Measurements from ENCODE around the gene TMBIM6. TPM values are rescaled to one million over a fixed set of nuclear protein-coding genes. Genes with fewer than 3 reads are reported as not detected.

TMBIM6 gene, protein sequence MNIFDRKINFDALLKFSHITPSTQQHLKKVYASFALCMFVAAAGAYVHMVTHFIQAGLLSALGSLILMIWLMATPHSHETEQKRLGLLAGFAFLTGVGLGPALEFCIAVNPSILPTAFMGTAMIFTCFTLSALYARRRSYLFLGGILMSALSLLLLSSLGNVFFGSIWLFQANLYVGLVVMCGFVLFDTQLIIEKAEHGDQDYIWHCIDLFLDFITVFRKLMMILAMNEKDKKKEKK
- 385 and 401 TPM in 2 replicates for total RNA-seq (2014; rRNA removed; shearing (Covaris generic))

DNA sequence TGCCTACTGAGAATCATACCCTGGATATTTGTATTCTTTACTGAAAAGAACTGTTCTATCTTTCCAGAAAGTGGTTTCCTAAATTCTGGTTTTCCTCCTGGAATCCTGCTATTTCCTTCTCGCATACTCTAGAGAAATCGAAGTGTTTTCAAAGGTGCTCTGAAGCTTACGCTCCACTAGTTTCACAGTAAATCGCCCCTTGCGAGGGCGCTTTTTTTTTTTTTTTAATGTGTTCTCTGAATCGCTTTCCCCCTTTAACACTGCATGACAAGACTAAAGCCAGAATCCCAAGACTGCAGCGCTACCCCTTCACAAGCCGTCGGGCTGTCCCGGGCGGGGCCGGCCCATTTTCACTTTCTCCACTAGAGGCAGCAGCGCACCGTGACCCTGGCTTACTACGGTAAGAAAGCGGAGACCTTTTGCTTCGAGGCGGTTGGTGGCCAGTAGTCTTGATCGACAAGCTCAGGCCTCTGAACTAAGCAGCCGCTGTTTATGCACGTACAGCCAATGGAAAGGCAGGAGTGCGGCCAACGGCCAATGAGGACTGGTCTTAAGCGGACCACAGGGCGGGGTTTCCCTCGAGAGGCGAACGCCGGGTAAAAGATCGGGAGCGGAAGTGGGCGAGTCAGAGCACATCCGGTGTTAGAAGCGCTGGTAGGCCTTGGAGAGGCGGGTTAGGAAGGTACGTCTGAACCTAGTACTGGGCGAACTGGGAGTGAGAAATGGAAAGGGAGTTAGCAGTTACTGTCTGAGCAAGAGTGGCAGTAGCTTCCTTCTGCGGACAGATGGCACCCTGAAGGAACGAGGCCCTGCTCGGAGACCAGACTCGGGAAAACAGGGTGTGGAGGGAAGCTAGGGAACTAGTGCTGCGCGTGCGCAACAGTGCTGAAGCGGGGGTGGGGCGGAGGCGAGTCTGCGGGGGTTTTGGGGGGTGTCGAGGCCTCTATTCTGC, at the start of gene TMBIM6:
Gene TMBIM6 (plus strand): TSS at position 628 of the 952 bp plus-strand sequence. CDS start 10,937 bp downstream, outside the sequence.
- peak; percentile 92 for DNase-seq
- H3K4me3 ChIP-seq (ENCODE audit: insufficient read depth, low read depth, low read length): peak within 1 kb of the TSS; percentile 60
- H3K36me3 ChIP-seq (replicated peaks; ENCODE audit: control insufficient read depth, insufficient read depth, low read length): no peaks in the 10 kb centered on the region; the same call in 1 of the 2 replicates
- no peaks in the 10 kb centered on the region for H3K27me3 ChIP-seq (ENCODE audit: control insufficient read depth, insufficient read depth, low read length)

- no peak overlapping the region for H3K4me3 ChIP-seq (ENCODE audit: insufficient read depth, low read depth, low read length)
- no peaks in the 10 kb centered on the region for H3K27me3 ChIP-seq (ENCODE audit: control insufficient read depth, insufficient read depth, low read length)
- no peaks in the 10 kb centered on the region for H3K36me3 ChIP-seq (replicated peaks; ENCODE audit: control insufficient read depth, insufficient read depth, low read length)
- no peak for DNase-seq
Observed at GRCh38 chr12:49692851-49693250, 48.5 kb upstream of the TMBIM6 start.

GRCh38 chr12:49693931-49694444, 47.4 kb upstream of the TMBIM6 start:
- no peaks in the 10 kb centered on the region for H3K27me3 ChIP-seq (ENCODE audit: control insufficient read depth, insufficient read depth, low read length)
- no peak overlapping the region for H3K4me3 ChIP-seq (ENCODE audit: insufficient read depth, low read depth, low read length)
- H3K36me3 ChIP-seq (replicated peaks; ENCODE audit: control insufficient read depth, insufficient read depth, low read length): no peaks in the 10 kb centered on the region
- no peak for DNase-seq

DNA sequence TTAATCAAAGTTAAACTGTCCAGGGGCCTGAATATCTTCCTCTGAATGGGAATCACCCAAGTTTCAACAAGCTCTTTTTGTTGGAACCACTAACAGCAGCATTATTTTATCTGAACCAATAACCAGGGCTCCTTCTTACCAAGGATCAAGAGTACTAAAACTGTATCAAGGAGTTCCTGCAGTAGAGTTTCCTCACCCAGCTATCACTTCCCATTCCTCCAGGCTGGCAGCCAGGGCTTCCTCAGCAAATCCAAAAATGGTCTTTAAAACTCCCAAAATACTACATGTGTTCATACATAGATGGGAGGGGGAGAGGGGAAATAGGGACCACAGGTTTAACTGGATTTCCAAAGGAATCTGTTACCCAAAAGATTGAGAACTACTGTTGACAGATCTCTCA, 44.6 kb upstream of the TMBIM6 start:
- H3K27me3 ChIP-seq (ENCODE audit: control insufficient read depth, insufficient read depth, low read length): no peaks in the 10 kb centered on the region
- no peak overlapping the region for H3K4me3 ChIP-seq (ENCODE audit: insufficient read depth, low read depth, low read length)
- DNase-seq: no peak
- no peaks in the 10 kb centered on the region for H3K36me3 ChIP-seq (replicated peaks; ENCODE audit: control insufficient read depth, insufficient read depth, low read length)

- no peaks in the 10 kb centered on the region for H3K27me3 ChIP-seq (ENCODE audit: control insufficient read depth, insufficient read depth, low read length)
- no peak for DNase-seq
- H3K4me3 ChIP-seq (ENCODE audit: insufficient read depth, low read depth, low read length): no peak overlapping the region
- no peaks in the 10 kb centered on the region for H3K36me3 ChIP-seq (replicated peaks; ENCODE audit: control insufficient read depth, insufficient read depth, low read length)
Observed at GRCh38 chr12:49697808-49698207, 43.5 kb upstream of the TMBIM6 start.

DNA sequence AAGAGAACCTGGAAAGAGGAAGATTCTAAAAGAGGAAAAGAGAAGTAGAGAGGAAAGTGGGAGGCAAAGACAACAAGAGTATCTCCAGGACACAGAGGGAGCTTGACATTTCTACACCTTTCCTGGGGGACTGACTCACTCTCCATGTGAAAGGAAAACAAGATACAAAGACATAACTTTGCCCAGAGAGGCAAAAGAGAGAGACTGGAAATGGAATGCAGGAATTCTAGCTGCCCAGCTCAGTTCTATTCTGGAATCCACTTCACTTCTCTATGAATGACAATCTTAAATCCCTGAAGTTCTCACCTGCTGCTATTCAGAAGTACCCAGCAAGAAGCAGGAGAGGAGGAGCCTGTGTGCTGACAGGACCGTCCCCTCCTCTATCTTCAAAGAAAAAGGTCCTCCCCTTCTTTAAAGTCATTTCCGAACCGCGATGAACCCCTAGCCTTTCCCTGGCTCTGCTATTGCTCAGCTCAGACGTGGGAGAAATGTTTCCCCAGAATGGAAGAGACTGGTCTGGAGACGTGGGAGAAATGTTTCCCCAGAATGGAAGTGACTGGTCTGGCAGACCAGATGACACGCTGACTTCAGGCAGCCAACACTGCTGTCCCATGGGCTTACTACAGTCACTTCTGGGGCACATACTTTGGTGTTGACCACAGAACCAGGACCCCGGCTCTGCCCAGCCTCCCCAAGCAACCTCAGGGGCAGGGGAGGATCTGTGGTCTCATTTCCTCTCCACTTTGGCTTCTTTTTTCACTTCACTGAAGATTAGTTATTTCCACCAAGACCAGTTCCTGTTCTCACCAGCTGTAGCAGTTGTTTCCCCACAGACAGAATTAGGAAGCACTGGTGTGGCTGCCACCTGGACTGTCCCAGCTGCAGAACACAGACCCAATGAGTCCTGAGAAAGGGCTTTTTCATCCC, 42.5 kb upstream of the TMBIM6 start:
- Histone ChIP-seq H3K4me3 (ENCODE audit: insufficient read depth, low read depth, low read length) (0 out of 2 replicates have a peak overlapping the region, but pooled peaks have one; percentile 6), H3K36me3 (replicated peaks; ENCODE audit: control insufficient read depth, insufficient read depth, low read length) (no peaks in the 10 kb centered on the region), H3K27me3 (ENCODE audit: control insufficient read depth, insufficient read depth, low read length) (no peaks in the 10 kb centered on the region)
- DNase-seq: peak; percentile 65

- no peaks in the 10 kb centered on the region for H3K36me3 ChIP-seq (replicated peaks; ENCODE audit: control insufficient read depth, insufficient read depth, low read length)
- H3K27me3 ChIP-seq (ENCODE audit: control insufficient read depth, insufficient read depth, low read length): no peaks in the 10 kb centered on the region
- no peak overlapping the region for H3K4me3 ChIP-seq (ENCODE audit: insufficient read depth, low read depth, low read length)
- DNase-seq: no peak
Observed at GRCh38 chr12:49702009-49702408, 39.3 kb upstream of the TMBIM6 start.

DNA sequence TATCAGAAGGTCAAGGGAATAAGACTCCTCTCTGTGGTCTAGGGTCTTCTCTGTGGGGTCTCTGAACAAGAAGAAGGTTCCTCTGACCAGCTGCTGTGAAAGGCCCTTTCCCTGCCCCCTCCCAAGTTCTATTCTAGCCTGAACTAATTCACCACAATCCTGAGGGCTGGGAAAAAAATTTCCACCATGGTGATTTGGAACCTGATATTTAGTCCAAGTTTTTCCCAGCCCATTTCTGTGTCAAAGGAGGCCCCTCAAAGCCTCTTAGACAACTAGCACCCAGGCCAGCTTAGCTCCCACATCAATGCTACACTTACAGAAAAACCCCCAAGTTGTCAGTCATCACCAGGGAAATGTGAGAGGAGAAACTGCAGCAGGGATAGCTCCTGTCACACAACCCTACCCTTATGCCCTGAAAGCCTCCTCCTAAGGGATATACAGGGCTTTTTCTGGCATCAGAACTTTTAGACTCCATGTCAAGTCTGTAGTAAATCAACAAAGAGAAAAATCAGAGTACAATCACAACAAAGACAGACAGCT, 38.6 kb upstream of the TMBIM6 start:
- peaks cover 1% of the 10 kb centered on the region; the same call in 1 of the 2 replicates for H3K27me3 ChIP-seq (ENCODE audit: control insufficient read depth, insufficient read depth, low read length)
- H3K36me3 ChIP-seq (replicated peaks; ENCODE audit: control insufficient read depth, insufficient read depth, low read length): no peaks in the 10 kb centered on the region
- no peak for DNase-seq
- no peak overlapping the region for H3K4me3 ChIP-seq (ENCODE audit: insufficient read depth, low read depth, low read length)

GRCh38 chr12:49703647-49704137, 37.7 kb upstream of the TMBIM6 start:
- no peak overlapping the region for H3K4me3 ChIP-seq (ENCODE audit: insufficient read depth, low read depth, low read length)
- no peak for DNase-seq
- no peaks in the 10 kb centered on the region for H3K36me3 ChIP-seq (replicated peaks; ENCODE audit: control insufficient read depth, insufficient read depth, low read length)
- H3K27me3 ChIP-seq (ENCODE audit: control insufficient read depth, insufficient read depth, low read length): peaks cover 8% of the 10 kb centered on the region

DNA sequence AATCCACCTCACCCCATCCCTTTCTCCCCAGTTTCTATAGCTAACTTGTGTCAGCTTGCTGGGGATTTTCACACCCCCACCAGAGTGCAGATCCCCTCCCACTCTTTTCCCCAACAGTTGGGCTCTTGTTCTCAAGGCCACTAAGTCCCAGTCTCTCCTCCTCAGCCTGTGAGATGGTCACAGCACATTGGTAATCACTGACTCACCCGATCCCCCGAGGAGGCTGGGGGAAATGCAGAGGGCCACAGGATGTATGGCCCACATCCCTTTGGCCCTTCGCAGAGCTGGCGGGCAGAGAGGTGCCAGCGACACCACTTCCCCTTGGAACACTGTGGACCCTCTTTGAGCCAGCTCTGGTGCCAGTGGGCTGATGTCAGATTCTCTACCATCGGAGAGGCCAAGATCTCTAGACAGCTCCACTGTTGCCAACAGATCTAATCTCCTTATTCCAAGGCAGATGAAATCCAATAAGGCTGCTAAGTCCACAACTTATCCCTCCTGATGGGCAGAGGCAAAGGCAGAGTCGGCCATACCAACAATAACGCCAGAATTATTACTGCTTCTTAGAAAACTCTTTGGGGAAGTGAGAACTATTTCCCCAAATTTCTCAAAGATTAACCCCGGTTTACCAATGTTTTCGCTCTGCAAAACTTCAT, 35.8 kb upstream of the TMBIM6 start:
- peak; percentile 37 for DNase-seq
- Histone ChIP-seq H3K27me3 (ENCODE audit: control insufficient read depth, insufficient read depth, low read length) (peaks cover 13% of the 10 kb centered on the region), H3K36me3 (replicated peaks; ENCODE audit: control insufficient read depth, insufficient read depth, low read length) (no peaks in the 10 kb centered on the region)

GRCh38 chr12:49706351-49707127, 34.8 kb upstream of the TMBIM6 start:
- Histone ChIP-seq H3K27me3 (ENCODE audit: control insufficient read depth, insufficient read depth, low read length) (peaks cover 14% of the 10 kb centered on the region), H3K4me3 (ENCODE audit: insufficient read depth, low read depth, low read length) (peak overlapping the region; percentile 91), H3K36me3 (replicated peaks; ENCODE audit: control insufficient read depth, insufficient read depth, low read length) (no peaks in the 10 kb centered on the region)
- peak; percentile 83 for DNase-seq

More for the DNA sequence above, 35.8 kb upstream of the TMBIM6 start:
- H3K4me3 ChIP-seq (ENCODE audit: insufficient read depth, low read depth, low read length): peak overlapping the region; percentile 91

GRCh38 chr12:49707128-49707811, 34.1 kb upstream of the TMBIM6 start, which contains the start of gene FMNL3:
Gene FMNL3, minus strand, starts transcription at chr12:49707405. Its CDS starts 225 bp downstream, at chr12:49707180.
- peak within 1 kb of the TSS; percentile 91 for H3K4me3 ChIP-seq (ENCODE audit: insufficient read depth, low read depth, low read length)
- DNase-seq: peak; percentile 99
- no peaks in the 10 kb centered on the region for H3K36me3 ChIP-seq (replicated peaks; ENCODE audit: control insufficient read depth, insufficient read depth, low read length)
- peaks cover 14% of the 10 kb centered on the region for H3K27me3 ChIP-seq (ENCODE audit: control insufficient read depth, insufficient read depth, low read length)
